OCI-LY1 (cell line): Measurements from ENCODE around the gene MAML1.
A peak's percentile ranks its signal among the peaks of the same experiment; 100 is the strongest.

Source experiments
- H2AFZ ChIP-seq: fragments of 200-600 bp; sonication (generic), shearing (Covaris generic); 2 replicates; pipeline ENCODE4 v1.6.0; 2014; ENCODE audit warnings: antibody characterized with exemption, mild to moderate bottlenecking, low read length
- H3F3A ChIP-seq: fragments of 200-600 bp; sonication (generic), shearing (Covaris generic); 2 replicates; pipeline ENCODE4 v1.6.0; 2014; ENCODE audit warnings: mild to moderate bottlenecking, antibody characterized with exemption, low read length, moderate library complexity; ENCODE audit not compliant: insufficient read depth
- H3K27ac ChIP-seq: fragments of 200-600 bp; sonication (generic); 2 replicates; pipeline ENCODE4 v1.5.1; 2014; ENCODE audit warnings: low read length, mixed run types, mild to moderate bottlenecking, low read depth; ENCODE audit not compliant: poor library complexity, severe bottlenecking
- H3K27me3 ChIP-seq: fragments of 200-600 bp; sonication (generic); 2 replicates; pipeline ENCODE4 v1.6.0; 2014; ENCODE audit warnings: antibody characterized with exemption, mild to moderate bottlenecking, low read length, moderate library complexity; ENCODE audit not compliant: insufficient read depth
- H3K36me3 ChIP-seq: fragments of 200-600 bp; sonication (generic); 2 replicates; pipeline ENCODE4 v1.6.1; 2014; ENCODE audit warnings: mild to moderate bottlenecking, antibody characterized with exemption, low read length, moderate library complexity, mixed read lengths; ENCODE audit not compliant: insufficient read depth
- H3K4me1 ChIP-seq: fragments of 200-600 bp; sonication (generic); 2 replicates; pipeline ENCODE4 v1.5.1; 2014; ENCODE audit warnings: mild to moderate bottlenecking, low read length, moderate library complexity; ENCODE audit not compliant: insufficient read depth, severe bottlenecking
- H3K4me2 ChIP-seq: fragments of 200-600 bp; sonication (generic), shearing (Covaris generic); 2 replicates; pipeline ENCODE4 v1.6.1; 2014; ENCODE audit warnings: low read length
- H3K4me3 ChIP-seq: fragments of 200-600 bp; sonication (generic); 2 replicates; pipeline ENCODE4 v1.5.1; 2014; ENCODE audit warnings: low read length, low read depth, mild to moderate bottlenecking, mixed read lengths; ENCODE audit not compliant: poor library complexity, severe bottlenecking
- H3K79me2 ChIP-seq: fragments of 200-600 bp; shearing (Covaris generic); 2 replicates; pipeline ENCODE4 v1.6.1; 2016; ENCODE audit warnings: mixed run types, low read length, mixed read lengths; ENCODE audit not compliant: insufficient read depth
- H3K9ac ChIP-seq: fragments of 200-600 bp; sonication (generic), shearing (Covaris generic); 2 replicates; pipeline ENCODE4 v1.6.1; 2014; ENCODE audit warnings: mild to moderate bottlenecking, low read length, mixed read lengths
- H3K9me2 ChIP-seq: fragments of 200-600 bp; sonication (generic), shearing (Covaris generic); 2 replicates; pipeline ENCODE4 v1.6.1; 2014; ENCODE audit warnings: low read depth, mild to moderate bottlenecking, low read length, mixed read lengths
- H3K9me3 ChIP-seq: fragments of 200-600 bp; shearing (Covaris generic); 2 replicates; pipeline ENCODE4 v1.6.1; 2014; ENCODE audit warnings: low read length, mixed read lengths
- H4K20me1 ChIP-seq: fragments of 200-600 bp; sonication (generic), shearing (Covaris generic); 2 replicates; pipeline ENCODE4 v1.6.0; 2016; ENCODE audit warnings: mild to moderate bottlenecking, low read length; ENCODE audit not compliant: insufficient read depth
- EZH2 ChIP-seq: fragments of 200-600 bp; sonication (generic), shearing (Covaris generic); IDR thresholded peaks from 2 replicates; pipeline ENCODE4 v1.8.0; 2017; ENCODE audit warnings: borderline replicate concordance, mixed run types, mild to moderate bottlenecking, antibody characterized with exemption, low read length, moderate library complexity, mixed read lengths
- TF ChIP-seq, protein P1 (sequence below): fragments of 200-600 bp; sonication (generic), shearing (Covaris generic); IDR thresholded peaks from 2 replicates; pipeline ENCODE4 v1.5.1; 2017; ENCODE audit warnings: mild to moderate bottlenecking, antibody characterized with exemption, low read length, moderate library complexity, mixed read lengths

Gene MAML1

DNA sequence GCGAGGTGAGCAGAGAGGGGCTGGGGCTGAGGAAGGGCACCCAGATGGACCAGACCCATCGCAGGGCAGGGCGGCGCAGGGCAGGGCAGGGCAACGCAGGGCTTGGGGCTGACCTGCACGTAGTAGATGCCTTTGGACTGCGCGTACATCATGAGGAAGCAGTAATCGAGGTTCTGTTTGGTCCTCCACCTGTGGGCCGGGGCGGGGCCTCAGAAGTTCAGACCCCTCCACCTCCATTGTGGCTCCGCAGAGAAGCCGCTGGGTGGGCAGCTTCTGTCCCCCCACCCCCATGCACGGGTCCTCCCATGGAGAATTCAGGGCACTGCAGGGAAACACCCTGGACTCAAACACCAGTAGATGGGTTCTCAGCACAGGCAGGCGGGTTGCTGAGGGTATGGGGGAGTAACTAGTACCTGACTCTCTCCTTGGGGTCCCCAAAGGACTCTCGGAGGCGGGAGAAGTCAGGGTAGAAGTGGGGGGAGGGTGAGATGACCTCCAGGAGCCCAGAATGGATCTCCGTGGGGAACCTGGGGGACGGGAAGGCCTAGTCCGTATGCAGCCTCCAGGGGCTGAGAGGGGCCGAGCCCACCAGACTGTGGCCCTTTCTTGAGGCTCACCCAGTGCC, 67.6 kb downstream of the MAML1 start:
- no peaks in the 10 kb centered on the region for H3K27me3 ChIP-seq
- H3K9me2 ChIP-seq: no peaks in the 10 kb centered on the region
- no peaks in the 10 kb centered on the region for H3K9me3 ChIP-seq
- H3K4me1 ChIP-seq: peaks cover 17% of the 10 kb centered on the region
- no peak overlapping the region for H3K27ac ChIP-seq
- no peaks in the 10 kb centered on the region for H3K79me2 ChIP-seq
- TF ChIP-seq, protein P1, sequence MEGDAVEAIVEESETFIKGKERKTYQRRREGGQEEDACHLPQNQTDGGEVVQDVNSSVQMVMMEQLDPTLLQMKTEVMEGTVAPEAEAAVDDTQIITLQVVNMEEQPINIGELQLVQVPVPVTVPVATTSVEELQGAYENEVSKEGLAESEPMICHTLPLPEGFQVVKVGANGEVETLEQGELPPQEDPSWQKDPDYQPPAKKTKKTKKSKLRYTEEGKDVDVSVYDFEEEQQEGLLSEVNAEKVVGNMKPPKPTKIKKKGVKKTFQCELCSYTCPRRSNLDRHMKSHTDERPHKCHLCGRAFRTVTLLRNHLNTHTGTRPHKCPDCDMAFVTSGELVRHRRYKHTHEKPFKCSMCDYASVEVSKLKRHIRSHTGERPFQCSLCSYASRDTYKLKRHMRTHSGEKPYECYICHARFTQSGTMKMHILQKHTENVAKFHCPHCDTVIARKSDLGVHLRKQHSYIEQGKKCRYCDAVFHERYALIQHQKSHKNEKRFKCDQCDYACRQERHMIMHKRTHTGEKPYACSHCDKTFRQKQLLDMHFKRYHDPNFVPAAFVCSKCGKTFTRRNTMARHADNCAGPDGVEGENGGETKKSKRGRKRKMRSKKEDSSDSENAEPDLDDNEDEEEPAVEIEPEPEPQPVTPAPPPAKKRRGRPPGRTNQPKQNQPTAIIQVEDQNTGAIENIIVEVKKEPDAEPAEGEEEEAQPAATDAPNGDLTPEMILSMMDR: no peak
- TF ChIP-seq EZH2: no peak
- H4K20me1 ChIP-seq: no peaks in the 10 kb centered on the region
- no peak overlapping the region for H3K4me2 ChIP-seq
- no peaks in the 10 kb centered on the region for H3F3A ChIP-seq
- no peak overlapping the region for H3K9ac ChIP-seq
- no peak overlapping the region for H2AFZ ChIP-seq
- H3K4me3 ChIP-seq: no peak overlapping the region
- peaks cover 5% of the 10 kb centered on the region for H3K36me3 ChIP-seq

DNA sequence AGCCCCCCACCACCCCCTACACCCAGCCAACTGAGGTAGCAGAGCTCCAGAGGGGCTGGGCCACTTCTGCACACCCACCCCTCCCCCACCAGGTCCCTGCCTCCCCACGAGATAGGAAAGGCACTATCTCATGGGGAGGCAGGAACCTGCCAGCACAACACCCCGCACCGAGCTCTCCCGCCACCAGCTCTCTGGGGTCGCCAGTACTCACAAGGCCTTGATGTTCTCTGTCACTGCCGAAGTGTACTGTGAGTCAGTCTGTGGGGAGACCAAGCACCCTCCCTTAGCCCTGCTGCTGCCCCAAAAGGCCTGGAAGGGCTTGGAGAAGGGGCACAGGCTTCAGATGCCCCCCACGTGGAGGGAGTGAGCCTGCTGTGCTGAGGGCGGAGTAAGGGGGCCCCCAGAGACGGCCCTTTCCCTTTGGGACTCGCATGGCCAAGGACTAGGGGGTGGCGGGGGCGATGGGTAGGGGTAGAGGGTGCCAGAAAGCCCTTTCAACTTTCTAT, 68.1 kb downstream of the MAML1 start:
- Histone ChIP-seq H3K9me2 (no peaks in the 10 kb centered on the region), H3K9ac (no peak overlapping the region), H3K4me3 (no peak overlapping the region), H3K36me3 (peaks cover 5% of the 10 kb centered on the region), H3K79me2 (no peaks in the 10 kb centered on the region), H3K4me2 (no peak overlapping the region), H3K27me3 (no peaks in the 10 kb centered on the region), H3K4me1 (peaks cover 17% of the 10 kb centered on the region), H3F3A (no peaks in the 10 kb centered on the region), H3K9me3 (no peaks in the 10 kb centered on the region), H2AFZ (no peak overlapping the region), H4K20me1 (no peaks in the 10 kb centered on the region), H3K27ac (no peak overlapping the region)
- TF ChIP-seq, protein P1: no peak
- no peak for TF ChIP-seq EZH2

DNA sequence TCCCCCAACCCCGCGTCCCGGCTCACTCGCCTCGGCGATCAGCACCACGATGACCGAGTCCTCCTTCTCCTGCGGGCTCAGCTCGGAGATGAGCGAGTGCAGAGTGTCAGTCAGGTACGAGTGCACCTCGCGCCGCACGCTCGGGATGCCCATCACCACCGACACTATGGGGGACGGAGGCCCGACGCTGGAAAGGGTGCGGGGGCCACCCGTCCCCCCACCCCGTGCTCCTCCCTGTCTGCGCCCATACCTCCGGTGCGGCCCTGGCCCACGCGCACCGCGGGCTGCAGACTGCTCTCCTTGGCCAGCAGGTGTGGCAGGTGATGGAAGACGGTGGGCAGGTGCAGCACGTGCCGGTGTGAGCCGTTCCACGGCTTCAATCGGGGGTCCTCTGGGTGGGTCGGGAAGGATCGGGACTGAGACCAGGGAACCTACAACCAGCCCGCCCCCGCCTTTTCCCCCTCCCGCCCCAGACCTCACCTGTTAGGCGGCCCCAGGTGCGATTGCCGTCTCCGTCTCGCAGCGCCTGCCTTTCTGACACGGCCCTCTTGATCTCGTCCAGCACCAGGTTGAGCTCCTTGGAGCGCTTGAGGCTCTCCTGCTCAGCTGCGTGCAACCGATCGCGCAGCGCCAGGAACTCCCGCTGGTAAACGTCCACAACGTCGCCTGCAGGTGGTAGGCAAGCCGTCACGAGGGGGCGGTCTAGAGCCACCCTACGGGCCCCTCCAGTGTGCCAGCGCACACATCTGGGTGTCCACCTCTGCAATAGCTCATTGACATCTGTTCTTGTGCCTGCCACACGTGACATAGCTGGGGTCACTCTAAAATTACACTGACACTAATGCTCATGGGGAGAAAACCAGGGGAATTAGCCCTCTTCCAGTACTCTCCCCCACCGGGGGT, 68.9 kb downstream of the MAML1 start:
- no peaks in the 10 kb centered on the region for H3K9me2 ChIP-seq
- H3K27me3 ChIP-seq: no peaks in the 10 kb centered on the region
- no peaks in the 10 kb centered on the region for H3K9me3 ChIP-seq
- H3F3A ChIP-seq: no peaks in the 10 kb centered on the region
- no peaks in the 10 kb centered on the region for H3K79me2 ChIP-seq
- peaks cover 5% of the 10 kb centered on the region for H3K36me3 ChIP-seq
- H3K4me3 ChIP-seq: no peak overlapping the region
- H3K27ac ChIP-seq: no peak overlapping the region
- H3K4me1 ChIP-seq: peaks cover 13% of the 10 kb centered on the region
- no peak overlapping the region for H3K4me2 ChIP-seq
- TF ChIP-seq, protein P1: peak; percentile 87
- no peak for TF ChIP-seq EZH2
- no peak overlapping the region for H3K9ac ChIP-seq
- no peak overlapping the region for H2AFZ ChIP-seq
- H4K20me1 ChIP-seq: no peaks in the 10 kb centered on the region
